HUES6 (cell line): Measurements from ENCODE around the gene PPM1F.
A peak's percentile ranks its signal among the peaks of the same experiment; 100 is the strongest.

Experiments
- H3K27ac ChIP-seq: 2 replicates; pipeline ENCODE4 v1.7.0; 2013; ENCODE audit warnings: low read depth, mild to moderate bottlenecking, low read length, inconsistent platforms
- H3K27me3 ChIP-seq: 2 replicates; pipeline ENCODE4 v1.6.1; 2013; ENCODE audit warnings: low read length; ENCODE audit not compliant: control insufficient read depth, insufficient read depth
- H3K36me3 ChIP-seq: 2 replicates; pipeline ENCODE4 v1.6.1; 2013; ENCODE audit warnings: low read length; ENCODE audit not compliant: control insufficient read depth, insufficient read depth
- H3K4me1 ChIP-seq: 2 replicates; pipeline ENCODE4 v1.6.1; 2013; ENCODE audit warnings: low read length; ENCODE audit not compliant: control insufficient read depth, insufficient read depth
- H3K4me3 ChIP-seq: 2 replicates; pipeline ENCODE4 v1.5.1; 2013; ENCODE audit warnings: low read depth, low read length
- H3K9ac ChIP-seq: one replicate; pipeline ENCODE4 v1.6.1; 2013; ENCODE audit warnings: mild to moderate bottlenecking, low read length
- H3K9me3 ChIP-seq: 2 replicates; pipeline ENCODE4 v1.6.1; 2013; ENCODE audit warnings: low read depth, low read length; ENCODE audit not compliant: control insufficient read depth, insufficient read depth

Gene PPM1F

DNA sequence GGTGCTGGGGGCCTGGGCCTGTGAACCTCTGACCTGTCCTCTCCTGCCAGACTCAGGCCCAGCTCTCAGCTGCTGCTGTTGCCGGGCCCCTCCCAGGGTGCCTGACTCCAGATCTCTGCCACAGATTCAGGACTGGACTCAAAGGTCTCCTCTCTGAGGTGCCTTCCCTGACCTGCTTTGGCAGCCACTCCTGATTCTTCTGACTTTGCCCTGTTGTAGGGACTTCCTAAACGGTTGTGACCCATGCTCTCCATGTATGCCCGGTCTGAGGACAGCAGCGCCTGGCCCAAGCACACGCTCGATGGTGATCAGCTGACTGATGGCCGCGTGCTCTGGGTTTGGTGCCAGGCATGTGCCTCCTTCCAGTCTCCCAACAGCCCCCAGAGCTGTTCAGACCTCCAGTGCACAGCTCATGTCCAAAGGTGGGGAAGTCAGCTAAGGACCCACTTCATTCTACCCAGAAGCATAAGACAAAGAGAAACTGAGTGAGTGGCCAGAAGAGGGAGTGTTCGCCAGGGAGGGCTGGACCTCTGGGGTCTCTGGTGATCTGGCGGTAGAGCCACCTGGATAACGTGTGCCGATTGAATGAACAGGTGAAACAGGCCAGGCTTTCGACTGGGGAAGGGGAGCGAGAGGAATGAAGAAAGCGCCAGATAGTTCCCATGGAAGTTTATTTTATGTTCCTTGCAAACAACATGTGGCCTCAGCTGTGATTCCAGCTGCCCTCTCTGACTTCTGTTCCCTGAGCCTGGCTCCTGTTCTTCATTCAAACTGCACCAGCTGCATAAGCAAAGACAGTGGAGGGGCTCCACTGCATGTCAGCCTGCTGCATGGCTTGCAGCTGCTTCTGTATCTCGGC, 38.0 kb upstream of the PPM1F start:
- H3K4me1 ChIP-seq, result no peaks in the 10 kb centered on the region
- no peaks in the 10 kb centered on the region for H3K9me3 ChIP-seq
- no peak overlapping the region for H3K9ac ChIP-seq
- H3K36me3 ChIP-seq, result no peaks in the 10 kb centered on the region
- H3K27me3 ChIP-seq, result peaks cover 93% of the 10 kb centered on the region
- H3K27ac ChIP-seq, result no peak overlapping the region
- H3K4me3 ChIP-seq, result no peak overlapping the region

DNA sequence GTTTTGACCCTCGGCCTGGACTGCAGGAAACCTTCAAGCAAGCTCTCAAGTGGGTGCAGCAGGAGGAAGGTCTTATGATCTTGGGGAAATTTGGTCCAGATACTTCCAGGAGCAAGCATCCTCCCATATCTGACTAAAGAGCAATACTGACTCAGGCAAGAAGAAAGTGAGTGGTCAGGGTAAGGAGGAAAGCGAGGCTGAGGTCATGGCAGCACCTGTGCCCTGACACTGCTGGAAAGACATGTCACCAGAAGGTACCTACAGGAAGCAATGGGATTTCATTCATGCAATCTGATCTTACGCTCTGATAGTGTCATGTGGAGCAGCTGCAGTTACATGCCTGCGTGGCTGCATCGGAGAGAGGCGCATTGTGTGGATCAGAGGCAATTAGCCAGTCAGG, 36.4 kb upstream of the PPM1F start:
- no peak overlapping the region for H3K4me3 ChIP-seq
- H3K9ac ChIP-seq, result no peak overlapping the region
- H3K4me1 ChIP-seq, result no peaks in the 10 kb centered on the region
- no peaks in the 10 kb centered on the region for H3K36me3 ChIP-seq
- H3K27ac ChIP-seq, result no peak overlapping the region
- no peaks in the 10 kb centered on the region for H3K9me3 ChIP-seq
- peaks cover 84% of the 10 kb centered on the region for H3K27me3 ChIP-seq

DNA sequence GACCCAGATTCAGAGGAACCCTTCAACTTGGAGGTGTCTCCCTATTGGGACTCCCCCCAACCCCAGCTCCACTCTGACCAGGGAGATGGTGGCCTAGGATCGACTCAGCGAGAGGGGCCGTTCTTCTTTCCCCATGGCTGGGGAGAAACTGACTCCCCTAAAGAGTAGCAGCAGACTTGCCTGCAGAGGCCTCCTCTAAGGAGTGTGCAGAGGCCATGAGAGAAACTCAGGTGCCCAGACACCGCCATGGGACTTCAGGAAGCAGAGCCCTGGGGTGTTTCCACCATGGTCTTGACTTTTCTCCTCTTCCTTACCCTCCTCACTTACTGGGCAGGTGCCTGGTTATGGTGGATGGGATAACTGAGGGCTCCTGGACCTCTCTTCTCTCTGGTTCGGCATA, 32.6 kb upstream of the PPM1F start:
- Histone ChIP-seq H3K9me3 (no peaks in the 10 kb centered on the region), H3K27ac (no peak overlapping the region), H3K27me3 (peaks cover 45% of the 10 kb centered on the region), H3K9ac (no peak overlapping the region), H3K4me3 (no peak overlapping the region), H3K36me3 (no peaks in the 10 kb centered on the region), H3K4me1 (peaks cover 4% of the 10 kb centered on the region)

DNA sequence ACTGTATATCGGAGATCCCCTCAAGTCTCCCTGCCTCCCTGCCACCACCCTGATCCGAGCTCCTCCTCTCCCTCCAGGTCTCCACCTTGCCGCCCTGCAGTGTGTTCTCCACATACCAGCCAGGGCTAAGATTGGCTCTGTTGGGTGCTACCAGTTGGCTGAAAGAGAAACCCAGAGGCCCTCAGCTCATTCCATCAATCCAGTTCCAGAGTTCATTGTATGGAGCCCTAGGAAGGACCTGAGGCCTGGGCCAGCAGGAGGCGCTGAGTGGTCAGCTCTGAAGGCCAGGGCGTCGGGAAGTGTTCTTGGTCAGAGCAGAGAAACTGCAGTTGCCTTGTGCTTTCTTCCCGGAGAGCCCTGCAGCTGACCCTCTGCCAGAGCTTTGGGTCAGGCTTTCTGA, 32.1 kb upstream of the PPM1F start:
- H3K27ac ChIP-seq, result no peak overlapping the region
- no peaks in the 10 kb centered on the region for H3K36me3 ChIP-seq
- peaks cover 4% of the 10 kb centered on the region for H3K4me1 ChIP-seq
- H3K9me3 ChIP-seq, result no peaks in the 10 kb centered on the region
- H3K9ac ChIP-seq, result no peak overlapping the region
- H3K4me3 ChIP-seq, result no peak overlapping the region
- H3K27me3 ChIP-seq, result peaks cover 41% of the 10 kb centered on the region

DNA sequence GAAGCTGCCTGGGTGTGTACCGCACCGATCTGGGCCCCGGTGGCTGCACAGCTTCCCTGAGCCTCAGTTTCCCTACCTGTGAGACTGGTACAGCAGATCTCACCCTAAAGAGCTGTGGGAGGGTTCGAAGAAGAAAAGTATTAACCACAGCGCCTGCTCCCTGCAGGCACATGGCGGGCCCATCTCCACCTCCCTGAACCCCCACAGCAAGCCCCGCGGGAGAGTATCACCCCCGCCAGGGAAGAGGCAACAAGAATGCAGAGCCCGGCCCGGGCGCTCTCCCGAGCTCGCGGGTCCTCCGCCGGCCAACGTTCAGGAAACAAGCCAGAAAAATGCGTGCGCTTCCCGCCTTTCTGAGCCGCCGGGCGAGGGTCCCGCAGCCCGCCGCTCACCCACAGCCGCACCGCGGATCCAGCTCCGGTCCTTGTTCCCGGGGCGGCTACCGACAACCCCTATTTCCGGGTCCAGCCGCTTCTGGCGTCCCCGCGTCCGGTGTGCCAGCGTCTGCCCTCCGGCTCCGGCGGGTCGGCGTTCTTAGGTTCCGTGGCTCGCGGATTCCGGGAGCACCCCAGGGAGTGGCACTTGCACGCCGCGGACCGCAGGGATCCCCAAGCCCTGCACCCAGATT, 29.8 kb upstream of the PPM1F start, which contains the start of gene TOP3B:
Gene TOP3B (minus strand): TSS at position 450 of the 628 bp plus-strand sequence. CDS start 7,078 bp downstream, outside the sequence.
- peak within 1 kb of the TSS; percentile 89; the same call in 1 of the 2 replicates for H3K27ac ChIP-seq
- H3K4me1 ChIP-seq, result peaks cover 4% of the 10 kb centered on the region
- H3K9me3 ChIP-seq, result no peaks in the 10 kb centered on the region
- peaks cover 8% of the 10 kb centered on the region; the same call in 1 of the 2 replicates for H3K36me3 ChIP-seq
- H3K4me3 ChIP-seq, result peak within 1 kb of the TSS; percentile 91
- H3K27me3 ChIP-seq, result peaks cover 18% of the 10 kb centered on the region; the same call in 1 of the 2 replicates
- peak within 1 kb of the TSS; percentile 94 for H3K9ac ChIP-seq

DNA sequence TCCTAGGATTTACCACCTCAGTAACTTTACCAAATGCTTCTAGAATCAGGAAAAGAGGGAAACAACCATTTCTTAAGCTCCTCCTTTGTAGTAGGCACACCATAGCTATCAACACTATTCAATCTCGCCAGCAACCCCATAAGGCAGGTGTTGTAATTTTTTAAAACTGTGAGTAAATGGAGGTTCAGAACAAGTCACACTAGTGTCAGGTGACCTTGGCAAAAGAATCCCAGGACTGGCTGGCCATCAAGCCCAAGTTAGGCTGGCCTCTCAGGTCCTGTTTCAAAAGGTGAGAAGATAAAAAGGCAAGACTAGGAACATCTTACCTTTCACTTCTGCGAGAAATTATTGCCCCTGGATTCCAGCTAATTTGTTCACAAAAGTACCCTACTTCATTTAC, 29.2 kb upstream of the PPM1F start:
- peaks cover 4% of the 10 kb centered on the region for H3K4me1 ChIP-seq
- H3K36me3 ChIP-seq, result peaks cover 8% of the 10 kb centered on the region; the same call in 1 of the 2 replicates
- H3K4me3 ChIP-seq, result peak overlapping the region; percentile 91
- H3K9ac ChIP-seq, result peak overlapping the region; percentile 94
- H3K9me3 ChIP-seq, result no peaks in the 10 kb centered on the region
- H3K27ac ChIP-seq, result no peak overlapping the region; the same call in 1 of the 2 replicates
- peaks cover 12% of the 10 kb centered on the region; the same call in 1 of the 2 replicates for H3K27me3 ChIP-seq

DNA sequence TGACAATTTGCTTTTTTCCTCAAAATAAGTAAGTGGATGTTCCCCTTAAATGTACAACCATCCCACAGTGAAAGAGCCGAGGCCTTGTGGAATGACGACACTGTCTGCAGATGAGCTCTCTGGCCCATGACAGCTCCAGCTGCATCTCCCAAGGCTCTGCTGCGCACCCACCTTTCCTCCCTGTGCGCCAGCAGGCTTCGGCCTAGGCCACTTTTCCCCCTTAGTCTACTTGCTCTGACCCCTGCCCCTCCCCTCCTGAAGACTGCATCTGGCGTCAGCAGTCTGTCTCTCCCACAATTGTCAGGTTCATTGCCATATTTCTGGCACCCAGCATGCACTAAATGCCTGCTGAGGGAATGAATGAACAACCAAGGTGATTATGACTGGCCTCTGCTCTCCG, 27.9 kb upstream of the PPM1F start:
- Histone ChIP-seq H3K4me1 (peaks cover 4% of the 10 kb centered on the region), H3K9ac (no peak overlapping the region), H3K27me3 (peaks cover 6% of the 10 kb centered on the region; the same call in 1 of the 2 replicates), H3K4me3 (no peak overlapping the region), H3K27ac (no peak overlapping the region), H3K9me3 (no peaks in the 10 kb centered on the region), H3K36me3 (peaks cover 16% of the 10 kb centered on the region)

DNA sequence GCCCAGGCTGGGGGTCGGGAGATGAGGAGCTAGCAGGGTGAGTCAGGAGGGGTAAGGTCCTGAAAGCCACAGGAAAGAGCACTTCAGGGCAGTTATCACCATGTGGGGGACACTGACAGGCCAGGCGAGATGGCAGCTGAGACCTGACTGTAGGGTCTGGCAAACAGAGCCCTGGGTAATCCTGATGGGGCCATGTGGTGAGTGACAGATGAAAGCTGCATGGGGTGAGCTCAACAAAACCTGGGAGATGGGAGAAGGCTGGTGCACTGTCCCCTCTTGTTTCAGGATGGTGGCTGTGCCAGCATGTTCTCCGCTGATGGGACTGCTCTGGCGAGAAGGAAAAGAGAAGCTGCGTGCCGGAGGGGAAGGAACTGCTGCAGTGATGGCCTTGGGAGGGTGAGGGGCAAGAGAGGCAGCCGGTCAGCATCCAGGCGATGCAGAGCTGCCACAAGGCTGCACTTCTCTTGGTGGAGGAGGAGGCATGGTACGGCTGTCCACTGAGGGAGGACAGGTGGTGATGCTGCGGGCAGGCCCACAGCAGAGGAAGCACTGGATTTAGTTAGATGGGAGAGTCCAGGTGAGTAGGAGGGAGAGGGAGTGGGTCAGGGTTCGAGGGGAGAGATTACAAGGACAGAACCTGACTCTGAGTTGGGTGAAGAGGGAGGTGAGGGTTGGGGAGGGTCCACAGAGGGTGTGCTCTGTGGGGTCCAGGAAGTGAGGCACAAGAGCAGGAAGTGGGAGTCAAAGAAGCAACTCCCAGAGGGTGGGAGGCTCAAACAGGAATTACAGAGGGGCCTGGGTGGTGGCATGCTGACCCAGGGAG, 26.1 kb upstream of the PPM1F start:
- no peak overlapping the region for H3K4me3 ChIP-seq
- peaks cover 4% of the 10 kb centered on the region for H3K4me1 ChIP-seq
- peaks cover 34% of the 10 kb centered on the region for H3K36me3 ChIP-seq
- H3K27ac ChIP-seq, result no peak overlapping the region
- no peak overlapping the region for H3K9ac ChIP-seq
- H3K9me3 ChIP-seq, result no peaks in the 10 kb centered on the region
- no peaks in the 10 kb centered on the region for H3K27me3 ChIP-seq

DNA sequence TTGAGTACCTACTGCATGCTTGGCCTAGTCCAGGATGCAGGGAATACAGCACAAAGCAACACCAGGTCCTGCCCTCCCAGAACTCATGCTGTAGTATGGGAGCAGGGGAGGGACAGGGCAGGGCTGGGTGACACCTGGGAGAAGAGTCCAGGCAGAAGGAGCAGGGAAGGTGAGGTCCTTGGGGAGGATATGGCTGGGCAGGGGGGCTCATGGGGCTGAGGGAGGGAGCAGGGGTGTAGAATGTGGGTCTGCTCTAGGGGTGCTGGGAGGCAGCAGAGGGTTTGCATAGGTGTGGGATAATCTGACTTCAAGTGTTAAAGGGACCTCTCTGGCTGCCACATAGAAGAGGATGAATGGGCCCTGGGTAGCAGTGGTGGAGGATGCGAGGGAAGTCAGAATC, 25.2 kb upstream of the PPM1F start:
- H3K27ac ChIP-seq, result no peak overlapping the region
- H3K4me3 ChIP-seq, result no peak overlapping the region
- H3K9ac ChIP-seq, result no peak overlapping the region
- peaks cover 43% of the 10 kb centered on the region for H3K36me3 ChIP-seq
- H3K4me1 ChIP-seq, result peaks cover 4% of the 10 kb centered on the region
- no peaks in the 10 kb centered on the region for H3K27me3 ChIP-seq
- no peaks in the 10 kb centered on the region for H3K9me3 ChIP-seq

DNA sequence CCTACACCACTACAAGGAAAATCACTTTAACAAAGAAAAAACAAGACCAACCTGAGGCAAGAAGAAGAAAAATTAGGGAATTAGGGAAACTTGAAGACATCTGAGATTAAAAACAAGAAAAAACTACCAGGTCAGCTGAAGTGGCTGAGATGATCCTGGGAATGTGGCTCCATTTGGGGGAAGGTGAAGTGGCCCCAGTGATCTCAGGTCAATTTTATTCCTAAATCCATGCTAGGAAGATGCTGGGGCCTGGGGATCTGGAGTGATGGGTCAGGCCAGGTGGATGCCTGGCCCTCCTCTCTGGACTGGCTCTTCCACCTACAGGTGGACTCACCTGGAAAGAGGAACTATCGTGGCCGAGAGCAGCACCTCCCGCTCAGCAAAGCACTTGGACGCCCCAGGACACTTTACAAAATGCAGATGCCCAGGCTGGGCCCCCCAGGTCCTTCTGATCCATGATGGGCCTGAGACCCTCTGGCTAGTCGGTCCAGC, 23.3 kb upstream of the PPM1F start:
- no peak overlapping the region for H3K4me3 ChIP-seq
- H3K9me3 ChIP-seq, result no peaks in the 10 kb centered on the region
- H3K9ac ChIP-seq, result no peak overlapping the region
- H3K27ac ChIP-seq, result no peak overlapping the region
- no peaks in the 10 kb centered on the region for H3K4me1 ChIP-seq
- H3K36me3 ChIP-seq, result peaks cover 61% of the 10 kb centered on the region
- no peaks in the 10 kb centered on the region for H3K27me3 ChIP-seq
